Measurements from ENCODE around the gene RAB4B.
"Not testable (repeated sequence)": the region's sequence is repeated elsewhere in the genome, so short reads cannot be mapped to it uniquely, and the experiment has no call there.

RAB4B gene

DNA sequence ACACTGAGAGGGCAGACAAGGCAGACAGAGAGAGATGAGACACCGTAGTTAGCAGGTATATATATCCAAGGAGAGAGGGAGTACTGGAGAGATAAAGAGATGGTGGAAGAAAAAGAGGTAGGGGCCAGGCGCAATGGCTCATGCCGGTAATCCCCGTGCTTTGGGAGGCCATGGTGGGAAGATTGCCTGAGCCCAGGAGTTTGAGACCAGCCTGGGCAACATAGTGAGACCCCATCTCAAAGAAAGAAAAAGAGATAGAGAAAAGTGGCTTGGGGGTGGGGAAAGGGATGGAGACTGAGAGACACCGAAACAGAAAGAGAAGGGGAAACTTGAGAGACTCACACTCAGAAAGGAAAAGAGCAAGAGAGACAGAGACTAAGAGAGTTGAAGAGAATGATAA, 2.5 kb downstream of the RAB4B start:
- DNase-seq (ENCODE audit: low spot score): no peak

DNA sequence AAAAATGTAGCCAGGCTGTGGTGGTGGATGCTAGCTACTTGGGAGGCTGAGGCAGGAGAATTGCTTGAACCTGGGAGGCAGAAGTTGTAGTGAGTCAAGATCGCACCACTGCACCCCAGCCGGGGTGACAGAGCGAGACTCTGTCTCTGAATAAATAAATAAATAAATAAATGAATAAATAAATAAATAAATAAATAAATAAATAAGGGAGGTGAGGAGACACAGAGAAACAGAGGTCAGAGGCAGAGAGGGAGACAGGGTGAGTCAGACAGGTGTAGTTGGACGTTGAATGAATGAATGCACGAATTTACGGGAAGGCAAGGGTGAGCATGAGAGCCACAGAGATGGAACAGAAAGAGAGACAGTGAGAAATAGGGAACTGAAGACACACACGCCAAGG, 3.1 kb downstream of the RAB4B start:
- no peak for DNase-seq (ENCODE audit: low spot score)

DNA sequence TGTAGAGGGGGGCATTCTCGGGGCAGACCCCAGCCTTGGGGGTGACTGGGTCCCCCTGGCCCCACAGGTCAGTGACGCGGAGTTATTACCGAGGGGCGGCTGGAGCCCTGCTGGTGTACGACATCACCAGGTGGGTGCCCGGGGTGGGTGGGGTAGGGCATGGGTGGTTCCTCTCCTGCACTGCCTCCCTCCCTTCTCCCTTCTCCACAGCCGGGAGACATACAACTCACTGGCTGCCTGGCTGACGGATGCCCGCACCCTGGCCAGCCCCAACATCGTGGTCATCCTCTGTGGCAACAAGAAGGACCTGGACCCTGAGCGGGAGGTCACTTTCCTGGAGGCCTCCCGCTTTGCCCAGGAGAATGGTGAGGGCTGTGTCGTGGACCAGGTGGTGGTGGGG, 5.7 kb downstream of the RAB4B start:
- DNase-seq (ENCODE audit: low spot score): no peak

DNA sequence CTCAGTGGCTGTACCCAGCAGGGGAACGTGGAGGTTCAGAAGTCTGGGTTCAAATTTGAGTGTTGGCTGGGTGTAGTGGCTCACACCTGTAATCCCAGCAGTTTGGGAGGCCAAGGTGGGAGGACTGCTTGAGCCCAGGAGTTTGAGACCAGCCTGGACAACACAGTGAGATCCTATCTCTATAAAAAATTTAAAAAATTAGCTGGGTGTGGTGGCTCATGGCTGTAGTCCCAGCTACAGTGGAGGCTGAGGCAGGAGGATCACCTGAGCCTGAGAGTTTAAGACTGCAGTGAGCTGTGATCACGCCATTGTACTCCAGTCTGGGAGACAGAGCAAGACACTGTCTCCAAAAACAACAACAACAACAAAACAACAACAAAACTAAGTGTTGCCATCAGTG, 6.1 kb downstream of the RAB4B start:
- DNase-seq (ENCODE audit: low spot score): not testable (repeated sequence)

DNA sequence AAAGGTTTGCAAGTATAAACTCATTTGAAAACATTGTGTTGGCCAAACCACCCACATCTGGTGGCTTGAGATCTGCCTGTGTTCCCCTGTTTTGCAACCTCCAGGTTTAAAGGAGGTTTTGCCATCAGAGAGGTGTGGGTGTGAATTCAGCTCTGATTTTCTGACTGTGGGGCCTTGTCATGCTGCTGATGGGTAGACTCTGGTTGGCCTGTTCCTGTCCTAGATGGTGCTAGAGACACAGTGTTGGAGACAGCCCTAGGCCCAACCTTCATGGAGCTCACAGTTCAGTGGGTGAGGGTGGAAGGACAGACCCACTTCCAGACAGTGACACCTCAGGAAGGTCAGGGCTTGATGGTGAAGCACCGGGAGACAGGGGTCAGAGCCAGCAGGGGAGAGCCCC, 7.5 kb downstream of the RAB4B start:
- DNase-seq (ENCODE audit: low spot score): no peak

DNA sequence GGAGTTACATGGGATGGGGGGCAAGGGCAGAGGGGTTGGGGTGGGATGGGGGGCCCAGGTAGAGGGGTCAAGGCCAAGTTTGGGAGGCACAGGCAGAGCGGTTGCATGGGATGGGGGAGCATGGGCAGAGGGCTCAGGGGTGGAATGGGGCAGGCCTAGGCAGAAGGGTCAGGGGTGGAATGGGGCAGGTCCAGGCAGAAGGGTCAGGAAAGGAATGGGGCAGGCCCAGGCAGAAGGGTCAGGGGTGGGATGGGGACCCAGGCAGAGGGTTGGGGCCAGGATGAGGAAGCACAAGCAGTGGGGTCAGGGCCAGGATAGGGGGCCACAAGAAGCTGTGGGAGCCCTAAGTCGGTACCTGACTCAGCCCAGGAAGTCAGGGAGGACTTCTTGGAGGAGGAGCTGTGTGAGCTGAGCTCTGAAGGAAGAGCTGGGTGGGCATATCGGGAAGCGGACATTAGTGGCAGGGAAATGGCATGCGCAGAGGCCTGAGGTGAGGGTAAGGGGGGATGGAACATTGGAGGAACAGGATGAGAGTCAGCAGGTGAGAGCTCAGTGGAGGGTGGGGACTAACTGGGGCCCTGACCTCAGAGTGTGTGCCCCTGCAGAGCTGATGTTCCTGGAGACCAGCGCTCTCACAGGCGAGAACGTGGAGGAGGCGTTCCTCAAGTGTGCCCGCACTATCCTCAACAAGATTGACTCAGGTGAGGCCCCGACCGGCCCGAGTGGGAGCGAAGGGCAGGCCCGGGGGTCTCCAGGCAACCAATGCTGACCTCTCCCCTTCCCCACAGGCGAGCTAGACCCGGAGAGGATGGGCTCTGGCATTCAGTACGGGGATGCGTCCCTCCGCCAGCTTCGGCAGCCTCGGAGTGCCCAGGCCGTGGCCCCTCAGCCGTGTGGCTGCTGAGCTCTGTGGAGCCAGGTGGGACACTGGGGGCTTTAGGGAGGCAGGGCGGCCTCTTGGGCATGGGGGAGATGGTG, 8.3 kb downstream of the RAB4B start:
- DNase-seq (ENCODE audit: low spot score): no peak

DNA sequence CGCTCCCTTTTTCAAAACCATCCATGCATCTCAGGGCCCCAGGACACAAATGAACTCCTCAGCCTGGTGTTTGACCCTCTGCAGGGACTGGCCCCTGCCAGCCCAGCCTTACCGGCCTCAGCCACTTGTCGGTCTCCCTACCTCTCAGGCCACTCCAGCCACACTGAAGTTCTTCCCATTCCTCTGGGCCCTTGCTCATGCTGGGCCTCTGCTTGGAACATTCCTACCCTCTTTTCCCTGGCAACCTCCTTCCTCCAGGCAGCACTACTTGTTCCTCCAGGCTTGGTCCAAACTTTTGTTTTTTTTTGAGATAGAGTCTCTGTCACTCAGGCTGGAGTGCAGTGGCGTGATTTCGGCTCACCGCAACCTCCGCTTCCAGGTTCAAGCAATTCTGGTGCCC, 13.3 kb downstream of the RAB4B start:
- peak; percentile 18 for DNase-seq (ENCODE audit: low spot score)

DNA sequence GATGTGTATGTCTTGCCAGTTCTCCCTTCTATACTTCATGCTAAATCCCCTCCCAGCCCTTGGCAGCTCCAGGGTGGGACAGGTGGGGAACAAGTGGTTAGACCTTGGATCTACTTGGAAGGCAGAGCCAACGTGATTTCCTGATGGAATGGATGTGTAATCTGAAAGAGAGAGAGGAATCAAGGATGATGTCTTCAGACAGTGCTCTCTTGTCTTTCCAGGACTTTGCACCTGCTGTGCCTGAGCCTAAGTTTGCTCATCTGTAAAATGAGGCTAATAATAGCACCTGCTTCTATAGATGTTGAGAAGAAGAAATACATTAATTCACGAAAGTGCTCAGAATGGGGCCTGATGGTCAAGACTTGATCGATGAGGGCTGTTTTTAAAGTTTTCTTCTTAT, 13.9 kb downstream of the RAB4B start:
- DNase-seq (ENCODE audit: low spot score): no peak

DNA sequence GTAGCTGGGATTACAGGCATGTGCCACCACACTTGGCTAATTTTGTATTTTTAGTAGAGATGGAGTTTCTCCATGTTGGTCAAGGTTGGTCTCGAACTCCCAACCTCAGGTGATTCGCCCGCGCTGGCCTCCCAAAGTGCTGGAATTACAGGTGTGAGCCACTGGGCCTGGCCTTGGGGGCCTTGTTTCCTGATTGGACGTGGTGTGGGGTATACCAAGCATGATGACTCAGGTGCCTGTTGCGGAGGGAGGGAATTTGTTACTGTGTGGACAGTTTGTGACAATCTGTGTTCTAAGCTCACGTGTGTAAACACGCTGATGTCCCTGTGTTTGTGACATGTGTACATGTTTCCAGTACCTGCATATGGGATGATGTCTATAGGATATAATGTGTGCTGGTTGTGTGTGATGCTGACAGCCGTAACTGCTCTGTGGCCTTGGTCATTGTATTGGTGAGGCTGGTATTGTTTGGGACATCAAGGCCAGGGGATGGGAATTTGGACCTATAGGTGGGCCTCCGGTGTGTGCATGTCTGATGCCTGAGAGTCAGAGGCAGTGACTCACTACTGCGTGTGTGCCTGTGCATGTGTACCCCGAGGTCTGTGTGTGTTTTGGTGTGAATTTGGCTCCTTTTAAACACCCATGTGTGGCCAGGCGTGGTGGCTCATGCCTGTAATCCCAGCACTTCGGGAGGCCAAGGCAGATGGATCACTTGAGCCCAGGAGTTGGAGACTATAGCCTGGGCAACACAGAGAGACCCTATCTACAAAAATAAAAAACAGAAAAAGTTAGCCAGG, 19.3 kb downstream of the RAB4B start:
- no peak for DNase-seq (ENCODE audit: low spot score)

DNA sequence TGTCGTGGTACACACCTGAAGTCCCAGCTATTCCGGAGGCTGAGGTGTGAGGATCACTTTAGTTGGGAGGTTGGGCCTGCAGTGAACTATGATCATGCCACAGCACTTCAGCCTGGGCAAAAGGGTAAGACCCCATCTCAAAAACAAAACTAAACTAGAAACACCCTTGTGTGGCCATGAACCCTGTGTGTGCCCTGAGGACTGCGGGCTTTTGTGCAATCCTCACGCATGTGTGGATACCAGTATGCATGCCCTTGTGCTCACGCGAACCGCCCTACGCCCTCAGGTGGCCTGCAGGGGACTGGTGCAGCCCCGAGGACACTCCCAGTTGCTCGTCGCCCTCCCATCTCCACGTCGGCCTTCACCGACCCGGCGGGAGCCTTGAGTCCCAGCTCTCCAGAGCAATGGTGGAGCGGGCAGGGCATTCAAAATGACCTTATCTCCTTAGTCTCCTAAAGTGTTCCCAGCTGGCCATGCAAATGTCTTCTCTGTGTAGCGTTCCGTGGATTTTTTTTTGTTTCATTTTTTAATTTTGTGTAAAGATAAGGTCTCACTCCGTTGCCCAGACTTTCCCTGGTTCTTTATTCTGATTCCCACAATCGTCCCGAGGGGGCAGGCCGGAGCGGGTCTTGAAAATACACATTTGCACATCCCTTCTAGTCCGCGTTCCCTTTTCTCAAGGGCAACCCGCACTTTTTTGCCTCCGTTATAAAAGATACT, 20.1 kb downstream of the RAB4B start:
- peak; percentile 57 for DNase-seq (ENCODE audit: low spot score)

DNA sequence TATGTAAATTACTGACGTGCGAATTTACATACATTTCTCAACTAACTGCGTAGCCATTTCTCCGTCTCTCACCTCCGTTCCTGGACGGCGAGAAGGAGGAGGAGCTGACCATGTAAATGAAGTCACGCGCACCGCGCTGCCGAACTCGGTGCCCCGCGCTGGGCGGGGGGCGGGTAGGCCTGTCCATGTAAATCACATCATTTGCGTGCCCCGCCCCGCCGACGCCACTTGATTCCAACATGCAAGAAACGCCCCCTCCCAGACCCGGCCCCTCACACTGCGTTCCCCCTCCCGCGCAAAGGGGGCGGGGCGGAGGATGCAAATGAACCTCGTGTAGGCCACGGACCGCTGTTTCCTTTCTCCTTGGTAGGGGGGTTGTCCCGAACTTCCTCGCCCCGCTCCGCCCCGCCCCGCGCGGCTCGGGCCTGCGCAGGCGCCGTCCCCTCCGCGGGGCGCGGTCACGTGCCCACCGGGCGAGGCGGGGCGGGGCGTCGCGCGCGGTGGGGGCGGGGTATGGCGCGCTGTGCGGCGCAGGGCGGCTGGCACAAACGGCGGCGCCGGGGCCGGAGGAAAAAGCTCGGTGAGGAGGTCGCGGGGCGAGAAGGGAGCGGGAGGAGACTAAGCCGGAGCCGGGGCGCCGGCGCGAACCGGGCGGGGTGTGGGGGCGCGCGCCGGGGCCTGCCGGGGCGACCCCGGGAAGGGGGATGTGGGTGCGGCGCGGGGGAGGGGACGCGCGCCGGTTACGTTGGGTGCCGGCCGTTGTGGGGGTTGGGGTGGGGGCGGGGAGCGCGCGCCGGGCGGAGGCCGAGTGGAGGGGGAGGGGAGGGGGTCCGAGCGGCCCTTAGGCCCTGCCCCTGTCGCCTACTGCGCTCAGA, 20.9 kb downstream of the RAB4B start, which contains the start of gene EGLN2:
Gene EGLN2 (plus strand): TSS at position 509 of the 875 bp plus-strand sequence. CDS start 1,382 bp downstream, outside the sequence.
- DNase-seq (ENCODE audit: low spot score): peak; percentile 100

DNA sequence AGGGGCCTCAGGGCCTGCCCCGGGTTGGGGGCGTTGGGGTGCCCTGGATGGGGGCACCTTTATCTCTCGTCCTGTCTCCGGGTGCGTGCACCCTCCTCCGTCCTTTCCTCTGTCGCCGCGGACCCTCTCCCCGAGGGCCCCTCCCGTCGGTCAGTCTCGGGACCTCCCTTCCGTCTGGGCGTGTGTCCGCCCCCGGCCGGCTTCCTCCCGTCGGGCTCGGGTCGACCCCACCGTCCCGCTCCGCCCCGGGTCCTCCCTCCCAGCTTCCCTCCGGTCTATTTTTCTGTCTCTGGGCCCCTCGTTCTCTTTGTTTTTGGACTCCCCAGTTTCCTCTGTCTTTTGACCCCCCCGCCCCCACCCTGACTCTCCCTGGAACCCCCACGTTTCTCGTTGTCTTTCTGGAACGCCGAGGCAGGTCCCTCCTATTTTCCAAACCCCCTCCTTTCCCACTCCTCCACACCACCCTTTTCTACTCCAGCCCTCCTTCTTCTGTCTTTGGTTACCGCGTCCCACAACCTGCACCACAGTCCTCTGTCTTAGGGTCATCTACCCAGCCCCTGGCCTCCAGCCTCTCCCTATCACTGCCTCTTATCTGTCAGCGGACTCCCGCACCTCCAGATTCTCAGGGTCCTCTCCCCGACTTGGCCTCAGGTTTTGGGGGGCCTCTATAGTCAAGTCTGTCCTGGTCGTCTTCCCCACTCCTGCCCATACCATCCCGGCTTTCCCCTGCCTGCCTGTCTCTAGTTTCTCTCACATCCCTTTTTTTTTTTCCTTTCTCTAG, 21.7 kb downstream of the RAB4B start:
- DNase-seq (ENCODE audit: low spot score): peak; percentile 24

DNA sequence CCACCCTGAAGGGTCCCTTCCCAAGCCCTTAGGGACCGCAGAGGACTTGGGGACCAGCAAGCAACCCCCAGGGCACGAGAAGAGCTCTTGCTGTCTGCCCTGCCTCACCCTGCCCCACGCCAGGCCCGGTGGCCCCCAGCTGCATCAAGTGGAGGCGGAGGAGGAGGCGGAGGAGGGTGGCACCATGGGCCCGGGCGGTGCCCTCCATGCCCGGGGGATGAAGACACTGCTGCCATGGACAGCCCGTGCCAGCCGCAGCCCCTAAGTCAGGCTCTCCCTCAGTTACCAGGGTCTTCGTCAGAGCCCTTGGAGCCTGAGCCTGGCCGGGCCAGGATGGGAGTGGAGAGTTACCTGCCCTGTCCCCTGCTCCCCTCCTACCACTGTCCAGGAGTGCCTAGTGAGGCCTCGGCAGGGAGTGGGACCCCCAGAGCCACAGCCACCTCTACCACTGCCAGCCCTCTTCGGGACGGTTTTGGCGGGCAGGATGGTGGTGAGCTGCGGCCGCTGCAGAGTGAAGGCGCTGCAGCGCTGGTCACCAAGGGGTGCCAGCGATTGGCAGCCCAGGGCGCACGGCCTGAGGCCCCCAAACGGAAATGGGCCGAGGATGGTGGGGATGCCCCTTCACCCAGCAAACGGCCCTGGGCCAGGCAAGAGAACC, 22.4 kb downstream of the RAB4B start:
- peak; percentile 13 for DNase-seq (ENCODE audit: low spot score)

DNA sequence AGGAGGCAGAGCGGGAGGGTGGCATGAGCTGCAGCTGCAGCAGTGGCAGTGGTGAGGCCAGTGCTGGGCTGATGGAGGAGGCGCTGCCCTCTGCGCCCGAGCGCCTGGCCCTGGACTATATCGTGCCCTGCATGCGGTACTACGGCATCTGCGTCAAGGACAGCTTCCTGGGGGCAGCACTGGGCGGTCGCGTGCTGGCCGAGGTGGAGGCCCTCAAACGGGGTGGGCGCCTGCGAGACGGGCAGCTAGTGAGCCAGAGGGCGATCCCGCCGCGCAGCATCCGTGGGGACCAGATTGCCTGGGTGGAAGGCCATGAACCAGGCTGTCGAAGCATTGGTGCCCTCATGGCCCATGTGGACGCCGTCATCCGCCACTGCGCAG, 22.9 kb downstream of the RAB4B start:
- DNase-seq (ENCODE audit: low spot score): peak; percentile 8

DNA sequence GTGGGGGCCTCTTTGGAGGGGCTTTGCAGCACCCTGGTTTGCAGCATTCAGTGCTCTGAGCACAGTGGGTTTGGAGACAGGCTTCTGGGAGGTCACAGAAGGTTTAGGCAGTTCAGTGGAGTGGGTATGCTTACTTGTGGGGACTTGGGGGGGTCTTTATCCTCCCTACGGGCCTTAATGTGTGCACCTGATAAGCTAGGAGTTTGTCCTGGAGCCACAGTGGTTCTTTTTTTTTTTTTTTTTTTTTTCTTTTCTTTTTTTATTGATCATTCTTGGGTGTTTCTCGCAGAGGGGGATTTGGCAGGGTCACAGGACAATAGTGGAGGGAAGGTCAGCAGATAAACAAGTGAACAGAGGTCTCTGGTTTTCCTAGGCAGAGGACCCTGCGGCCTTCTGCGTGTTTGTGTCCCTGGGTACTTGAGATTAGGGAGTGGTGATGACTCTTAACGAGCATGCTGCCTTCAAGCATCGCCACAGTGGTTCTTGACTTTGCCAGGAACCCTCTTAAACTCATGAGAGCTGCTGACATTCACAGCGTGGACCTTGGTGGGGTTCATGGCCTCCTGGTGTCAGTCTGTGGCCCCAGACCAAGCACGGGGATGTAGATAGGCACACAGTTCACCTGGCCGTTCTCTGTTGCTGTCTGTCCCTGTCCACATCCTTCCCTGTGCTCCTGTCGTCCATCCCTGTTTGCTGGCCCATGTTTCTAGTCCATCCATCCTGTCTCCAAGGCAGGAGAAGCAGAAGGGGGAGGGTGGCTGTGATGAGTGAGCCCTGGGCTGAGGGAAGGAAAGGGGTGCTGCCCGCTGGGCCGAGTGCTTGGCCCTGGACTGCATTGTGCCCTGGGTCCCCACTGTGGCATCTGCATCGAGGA, 23.6 kb downstream of the RAB4B start:
- DNase-seq (ENCODE audit: low spot score): peak; percentile 3

DNA sequence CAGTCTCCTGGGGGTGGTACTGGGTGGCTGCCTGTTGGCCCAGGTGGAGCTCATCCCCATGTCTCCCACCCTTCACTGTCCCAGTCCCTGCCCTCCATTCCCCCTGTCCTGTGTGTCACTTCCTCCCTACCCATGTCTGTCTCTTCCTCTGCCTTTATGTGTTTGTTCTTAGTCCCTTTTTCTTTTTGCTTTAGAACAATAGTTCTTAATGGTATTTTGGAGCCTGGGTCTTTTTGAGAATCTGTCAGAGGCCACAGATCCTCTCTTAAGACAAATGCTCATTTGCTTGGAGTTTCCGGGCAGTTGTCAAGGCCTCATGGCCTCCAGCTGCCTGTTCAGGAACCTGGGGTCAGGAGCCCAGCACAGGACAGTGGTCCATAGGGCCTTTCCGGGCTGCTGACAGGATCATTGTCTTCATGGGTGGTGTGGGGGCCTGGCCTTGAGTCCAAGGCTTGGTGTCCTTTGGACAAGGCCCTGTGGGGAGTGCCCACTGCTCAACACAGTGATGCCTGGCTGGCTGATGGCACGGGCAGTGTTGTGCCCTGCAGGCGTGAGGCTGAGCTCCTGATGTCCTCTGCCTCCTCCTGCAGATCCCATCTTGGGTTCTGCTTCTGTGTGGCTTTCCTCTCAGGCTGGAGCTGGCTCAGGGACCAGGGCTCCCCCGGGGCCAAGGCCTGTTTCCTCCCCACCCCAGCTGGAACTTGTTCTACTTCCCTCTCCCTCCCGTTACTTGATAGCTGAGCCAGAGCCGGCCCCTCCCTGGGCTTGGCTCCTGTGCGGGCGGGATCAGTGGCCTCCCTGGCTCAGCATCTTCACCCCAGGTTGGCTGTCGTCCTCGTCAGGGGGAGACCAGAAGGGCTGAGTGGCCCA, 24.5 kb downstream of the RAB4B start:
- DNase-seq (ENCODE audit: low spot score): peak; percentile 26

DNA sequence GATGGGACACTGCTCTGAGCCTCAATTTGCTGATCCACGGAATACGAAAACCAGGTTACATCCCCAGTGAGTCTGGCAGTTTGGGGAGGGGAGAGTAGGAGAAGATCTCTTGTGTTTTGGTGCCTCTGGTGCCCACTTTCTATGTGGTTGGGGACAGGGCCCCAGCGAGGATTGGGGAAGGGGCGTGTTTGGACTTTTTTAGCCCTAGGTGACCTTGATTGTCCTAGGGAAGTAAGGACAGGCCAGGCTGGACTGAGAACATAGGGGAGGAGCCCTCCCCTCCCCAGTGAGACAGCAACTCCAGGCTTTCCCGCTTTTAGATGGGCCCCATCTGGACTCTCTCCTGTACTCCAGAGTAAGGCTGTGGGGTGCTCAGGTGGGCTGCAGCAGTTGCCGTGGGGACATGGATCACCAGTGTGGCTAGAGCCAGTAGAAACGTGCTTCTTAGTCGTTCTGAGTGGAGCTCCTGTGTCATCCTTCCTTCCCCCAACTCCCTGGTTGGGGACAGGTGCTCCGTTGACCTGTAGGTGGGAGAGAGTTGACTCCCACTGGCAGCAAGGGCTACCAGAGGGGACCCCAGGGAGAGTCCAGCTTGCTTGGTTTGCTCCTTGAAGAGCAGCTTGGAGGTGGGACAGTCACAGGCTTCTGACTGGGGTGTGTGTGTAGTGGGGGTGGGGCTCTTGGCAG, 25.3 kb downstream of the RAB4B start:
- no peak for DNase-seq (ENCODE audit: low spot score)

Measured in Ammon's horn (tissue), 1 donor.